Measurements from ENCODE around the gene FDXR. TPM values are rescaled to one million over a fixed set of nuclear protein-coding genes. Genes with fewer than 3 reads are reported as not detected.
A peak's percentile ranks its signal among the peaks of the same experiment; 100 is the strongest.

FDXR gene
- polyA plus RNA-seq, 2 of the 4 experiments (the other 2 are of a cell fraction) = 32.5 to 43.3 TPM

GRCh38 chr17:74842599-74843351, 30.0 kb downstream of the FDXR start (continued):
- TF ChIP-seq CHD2 (IDR thresholded peaks at IDR 0.05; ENCODE audit: low read length, partially characterized antibody) = no peak
- no peak for TF ChIP-seq RFX5 (IDR thresholded peaks at IDR 0.05)

- ATAC-seq (peak; percentile 35 to 54; a peak in 5 of 6 replicates), FAIRE-seq (no peak), DNase-seq (ENCODE audit: low read depth in 1 of 2, low spot score in 1 of 2) (no peak)
- Histone ChIP-seq H3K4me3 (peak overlapping the region; percentile 50), H3K4me1 (peaks cover 4% of the 10 kb centered on the region; the same call in 1 of the 3 replicates), H3K9me3 (no peaks in the 10 kb centered on the region), H3K4me2 (peak overlapping the region; percentile 81), H3K27ac (peak overlapping the region; percentile 82 to 89)
- ChIA-PET CTCF (interaction anchor here (0.7 to 42.4 kb wide), 15 partner anchors 8 to 119 kb away, joined by 3 to 1302 read pairs (median 7); partner anchors contain the start of genes FDXR, GRIN2C, NAT9 and OTOP2), POLR2A (interaction anchor here (1.0 to 2.8 kb wide), 5 partner anchors 18 to 170 kb away, joined by 3 to 24 read pairs (median 8); partner anchors contain the start of genes FDXR, GRIN2C and MRPL58)
- 61% methylated on average over 3 of the region's 8 CpGs for WGBS (ENCODE audit: missing lambda C conversion rate)
- TF ChIP-seq ZFP36 (IDR thresholded peaks at IDR 0.05; ENCODE audit: borderline replicate concordance, partially characterized antibody) (no peak), RFX5 (IDR thresholded peaks at IDR 0.05) (peak; percentile 37; the same call in 1 of the 2 replicates)
Observed at GRCh38 chr17:74842146-74842598, 30.6 kb downstream of the FDXR start.

- no peak for TF ChIP-seq HDAC2 (IDR thresholded peaks at IDR 0.05)
- TF ChIP-seq MAZ (IDR thresholded peaks at IDR 0.05; ENCODE audit: borderline replicate concordance, low read depth, low read length) = no peak
- TF ChIP-seq SMC3 (IDR thresholded peaks at IDR 0.05) = no peak
- no peak for TF ChIP-seq POLR2A (IDR thresholded peaks at IDR 0.05; ENCODE audit: low read length)
- no peak for TF ChIP-seq ZSCAN20 (CRISPR knock-in tag; IDR thresholded peaks at IDR 0.05)
- no peak for TF ChIP-seq HEYL (CRISPR knock-in tag; IDR thresholded peaks at IDR 0.05)
- TF ChIP-seq HOXB5 (CRISPR knock-in tag; IDR thresholded peaks at IDR 0.05) = no peak
- TF ChIP-seq HMGXB4 (CRISPR knock-in tag; IDR thresholded peaks at IDR 0.05; ENCODE audit: borderline replicate concordance) = no peak
- no peak for TF ChIP-seq CTCF (IDR thresholded peaks at IDR 0.05)
- TF ChIP-seq BCL3 (IDR thresholded peaks at IDR 0.05) = no peak
- TF ChIP-seq ESRRA (IDR thresholded peaks at IDR 0.05; ENCODE audit: borderline replicate concordance, low read length) = no peak
- no peak for TF ChIP-seq ZC3H11A (IDR thresholded peaks at IDR 0.05)
- TF ChIP-seq HOXA7 (CRISPR knock-in tag; IDR thresholded peaks at IDR 0.05) = no peak
- TF ChIP-seq EHF (CRISPR knock-in tag; IDR thresholded peaks at IDR 0.05) = no peak
- no peak for TF ChIP-seq USF2 (IDR thresholded peaks at IDR 0.05)
- no peak for TF ChIP-seq CBX8 (IDR thresholded peaks at IDR 0.05)
- TF ChIP-seq PHF8 (IDR thresholded peaks at IDR 0.05; ENCODE audit: borderline replicate concordance, low read depth) = no peak
- Histone ChIP-seq H3K4me1 (peaks cover 4% of the 10 kb centered on the region; the same call in 1 of the 3 replicates), H3K27ac (no peak overlapping the region), H3K9me3 (no peaks in the 10 kb centered on the region), H3K4me3 (no peak overlapping the region), H3K4me2 (no peak overlapping the region)
- no peak for FAIRE-seq
- POLR2A ChIA-PET = interaction anchor here (0.9 to 2.8 kb wide), 2 partner anchors 32 kb away, joined by 3 to 24 read pairs; partner anchors contain the start of gene FDXR
- ATAC-seq = no peak
- CTCF ChIA-PET = interaction anchor here (0.6 to 42.4 kb wide), 7 partner anchors 8 to 443 kb away, joined by 3 to 1302 read pairs (median 3); partner anchors contain the start of genes FDXR, GRIN2C and NAT9
- 80% methylated on average over 13 of the region's 13 CpGs for WGBS (ENCODE audit: missing lambda C conversion rate)
- DNase-seq (ENCODE audit: low read depth in 1 of 2, low spot score in 1 of 2) = no peak
Observed at GRCh38 chr17:74840989-74841666, 31.7 kb downstream of the FDXR start.
